ENCODE data around the gene ZNF26.

DNA sequence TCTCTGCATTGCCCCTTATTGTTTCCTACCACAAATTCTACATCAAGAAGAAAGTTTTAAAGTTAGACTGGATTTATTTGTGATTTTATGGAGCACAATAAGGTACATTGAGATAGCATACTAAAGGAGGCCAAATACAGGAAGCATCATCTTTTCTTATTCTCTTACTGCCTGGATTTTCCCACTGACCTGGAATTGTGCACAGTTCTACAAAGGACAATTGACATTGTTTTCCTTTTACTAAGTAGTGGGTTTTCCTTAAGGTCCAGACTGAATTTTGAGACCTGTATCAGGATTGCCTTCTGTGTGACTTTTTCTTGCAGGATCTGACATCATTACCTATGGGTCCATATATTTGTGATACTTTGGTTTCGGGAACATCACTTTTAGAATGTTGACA, 75.8 kb downstream of the ZNF26 start:
- TF ChIP-seq, protein P1, sequence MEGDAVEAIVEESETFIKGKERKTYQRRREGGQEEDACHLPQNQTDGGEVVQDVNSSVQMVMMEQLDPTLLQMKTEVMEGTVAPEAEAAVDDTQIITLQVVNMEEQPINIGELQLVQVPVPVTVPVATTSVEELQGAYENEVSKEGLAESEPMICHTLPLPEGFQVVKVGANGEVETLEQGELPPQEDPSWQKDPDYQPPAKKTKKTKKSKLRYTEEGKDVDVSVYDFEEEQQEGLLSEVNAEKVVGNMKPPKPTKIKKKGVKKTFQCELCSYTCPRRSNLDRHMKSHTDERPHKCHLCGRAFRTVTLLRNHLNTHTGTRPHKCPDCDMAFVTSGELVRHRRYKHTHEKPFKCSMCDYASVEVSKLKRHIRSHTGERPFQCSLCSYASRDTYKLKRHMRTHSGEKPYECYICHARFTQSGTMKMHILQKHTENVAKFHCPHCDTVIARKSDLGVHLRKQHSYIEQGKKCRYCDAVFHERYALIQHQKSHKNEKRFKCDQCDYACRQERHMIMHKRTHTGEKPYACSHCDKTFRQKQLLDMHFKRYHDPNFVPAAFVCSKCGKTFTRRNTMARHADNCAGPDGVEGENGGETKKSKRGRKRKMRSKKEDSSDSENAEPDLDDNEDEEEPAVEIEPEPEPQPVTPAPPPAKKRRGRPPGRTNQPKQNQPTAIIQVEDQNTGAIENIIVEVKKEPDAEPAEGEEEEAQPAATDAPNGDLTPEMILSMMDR (conservative IDR thresholded peaks at IDR 0.05; ENCODE audit: low read depth, low read length) = no peak
- TF ChIP-seq EZH2 (IDR thresholded peaks at IDR 0.05; ENCODE audit: borderline replicate concordance, low read depth, low read length, poor library complexity, severe bottlenecking) = no peak

Measured in A673 (cell line).